ENCODE data around the gene ZNF343.
"Not testable (repeated sequence)": the region's sequence is repeated elsewhere in the genome, so short reads cannot be mapped to it uniquely, and the experiment has no call there.

Gene ZNF343

GRCh38 chr20:2508631-2509467 is at the start of gene ZNF343:
ZNF343 (minus strand) TSS chr20:2508915; CDS start chr20:2493895, 15,020 bp downstream.
- DNase-seq: no peak

GRCh38 chr20:2557873-2558580 is 49.3 kb upstream of the ZNF343 start:
- no peak for DNase-seq

- no peak for DNase-seq
Measured at GRCh38 chr20:2545594-2545993, 36.9 kb upstream of the ZNF343 start.

- DNase-seq: no peak
Measured at GRCh38 chr20:2544211-2544610, 35.5 kb upstream of the ZNF343 start.

GRCh38 chr20:2542361-2542760 is 33.6 kb upstream of the ZNF343 start:
- DNase-seq: no peak

GRCh38 chr20:2541940-2542339 is 33.2 kb upstream of the ZNF343 start:
- DNase-seq: no peak

- no peak for DNase-seq
Measured at GRCh38 chr20:2538931-2539720, 30.4 kb upstream of the ZNF343 start.

- DNase-seq: no peak
Measured at GRCh38 chr20:2538356-2538755, 29.6 kb upstream of the ZNF343 start.

- DNase-seq: no peak
Measured at GRCh38 chr20:2537101-2537500, 28.4 kb upstream of the ZNF343 start.

GRCh38 chr20:2536560-2536986 is 27.9 kb upstream of the ZNF343 start, which contains the start of gene TMC2:
TMC2 (plus strand) TSS chr20:2536573; CDS start chr20:2536622, 49 bp downstream.
- no peak for DNase-seq

GRCh38 chr20:2535711-2536559 is 27.2 kb upstream of the ZNF343 start:
- no peak for DNase-seq

GRCh38 chr20:2533118-2533517 is 24.4 kb upstream of the ZNF343 start:
- DNase-seq: no peak

- no peak for DNase-seq
Measured at GRCh38 chr20:2528671-2529271, 20.1 kb upstream of the ZNF343 start.

- DNase-seq: no peak
Measured at GRCh38 chr20:2527762-2528161, 19.0 kb upstream of the ZNF343 start.

- DNase-seq: not testable (repeated sequence)
Measured at GRCh38 chr20:2526218-2526583, 17.5 kb upstream of the ZNF343 start.

GRCh38 chr20:2524709-2525506 is 16.2 kb upstream of the ZNF343 start:
- no peak for DNase-seq

GRCh38 chr20:2523919-2524708 is 15.4 kb upstream of the ZNF343 start:
- no peak for DNase-seq

GRCh38 chr20:2522826-2523429 is 14.2 kb upstream of the ZNF343 start:
- DNase-seq: not testable (repeated sequence)

All from cortex of kidney (tissue), 1 donor.